ENCODE results near the gene RAD51B. TPM values are rescaled to one million over a fixed set of nuclear protein-coding genes. Genes with fewer than 3 reads are reported as not detected.

Gene RAD51B
- total RNA-seq, 1 experiment from 2014 or later, result 23.3 TPM

GRCh38 chr14:68345738-68346137 lies 526.2 kb downstream of the RAD51B start:
- no peak for DNase-seq (ENCODE audit: low spot score)
- Histone ChIP-seq H3K4me1 (ENCODE audit: insufficient read depth, low read length, poor library complexity, severe bottlenecking) (peaks cover 36% of the 10 kb centered on the region), H3K4me3 (ENCODE audit: low read depth, low read length, poor library complexity, severe bottlenecking) (no peak overlapping the region), H3K27ac (ENCODE audit: low read depth, low read length, poor library complexity, severe bottlenecking) (no peak overlapping the region), H3K27me3 (replicated peaks; ENCODE audit: insufficient read depth, low read depth, low read length, poor library complexity) (no peaks in the 10 kb centered on the region), H3K36me3 (ENCODE audit: insufficient read depth, low read length, poor library complexity, severe bottlenecking) (no peaks in the 10 kb centered on the region), H3K9me3 (ENCODE audit: low read depth, low read length, poor library complexity, severe bottlenecking) (no peaks in the 10 kb centered on the region)
- ChIA-PET CTCF (no interaction called here), POLR2A (ENCODE audit: low non-redundant PET) (no interaction called here)
- intact Hi-C loops (cut with micrococcal nuclease; ENCODE audit: unreplicated experiment), result no loop called here
- TF ChIP-seq CTCF (conservative IDR thresholded peaks at IDR 0.05; ENCODE audit: low read depth, low read length) (no peak), EZH2 (IDR thresholded peaks at IDR 0.05; ENCODE audit: borderline replicate concordance, low read depth, low read length, poor library complexity, severe bottlenecking) (no peak)
- no TSS peak for BruUV-seq (replicated peaks)

GRCh38 chr14:68346556-68347343 lies 527.2 kb downstream of the RAD51B start:
- TF ChIP-seq EZH2 (IDR thresholded peaks at IDR 0.05; ENCODE audit: borderline replicate concordance, low read depth, low read length, poor library complexity, severe bottlenecking), result no peak
- no peak for TF ChIP-seq CTCF (conservative IDR thresholded peaks at IDR 0.05; ENCODE audit: low read depth, low read length)
- ChIA-PET CTCF (no interaction called here), POLR2A (ENCODE audit: low non-redundant PET) (no interaction called here)
- no peak for DNase-seq (ENCODE audit: low spot score)
- Histone ChIP-seq H3K9me3 (ENCODE audit: low read depth, low read length, poor library complexity, severe bottlenecking) (no peaks in the 10 kb centered on the region), H3K4me3 (ENCODE audit: low read depth, low read length, poor library complexity, severe bottlenecking) (no peak overlapping the region), H3K4me1 (ENCODE audit: insufficient read depth, low read length, poor library complexity, severe bottlenecking) (peaks cover 32% of the 10 kb centered on the region), H3K36me3 (ENCODE audit: insufficient read depth, low read length, poor library complexity, severe bottlenecking) (no peaks in the 10 kb centered on the region), H3K27ac (ENCODE audit: low read depth, low read length, poor library complexity, severe bottlenecking) (no peak overlapping the region), H3K27me3 (replicated peaks; ENCODE audit: insufficient read depth, low read depth, low read length, poor library complexity) (no peaks in the 10 kb centered on the region)
- BruUV-seq (replicated peaks), result no TSS peak
- intact Hi-C loops (cut with micrococcal nuclease; ENCODE audit: unreplicated experiment), result no loop called here

- no TSS peak for BruUV-seq (replicated peaks)
- Histone ChIP-seq H3K36me3 (ENCODE audit: insufficient read depth, low read length, poor library complexity, severe bottlenecking) (no peaks in the 10 kb centered on the region), H3K27me3 (replicated peaks; ENCODE audit: insufficient read depth, low read depth, low read length, poor library complexity) (no peaks in the 10 kb centered on the region), H3K4me3 (ENCODE audit: low read depth, low read length, poor library complexity, severe bottlenecking) (no peak overlapping the region), H3K9me3 (ENCODE audit: low read depth, low read length, poor library complexity, severe bottlenecking) (no peaks in the 10 kb centered on the region), H3K4me1 (ENCODE audit: insufficient read depth, low read length, poor library complexity, severe bottlenecking) (peaks cover 20% of the 10 kb centered on the region), H3K27ac (ENCODE audit: low read depth, low read length, poor library complexity, severe bottlenecking) (no peak overlapping the region)
- intact Hi-C loops (cut with micrococcal nuclease; ENCODE audit: unreplicated experiment), result loop anchor here (5.0 kb wide), 1 partner anchor 437 kb away; no protein-coding TSS in a partner anchor
- no peak for TF ChIP-seq CTCF (conservative IDR thresholded peaks at IDR 0.05; ENCODE audit: low read depth, low read length)
- no peak for TF ChIP-seq EZH2 (IDR thresholded peaks at IDR 0.05; ENCODE audit: borderline replicate concordance, low read depth, low read length, poor library complexity, severe bottlenecking)
- peak; percentile 94 for DNase-seq (ENCODE audit: low spot score)
- ChIA-PET CTCF (no interaction called here), POLR2A (ENCODE audit: low non-redundant PET) (interaction anchor here (0.7 kb wide), 1 partner anchor 13 kb away, joined by 3 read pairs; no protein-coding TSS in a partner anchor)
Measured at GRCh38 chr14:68349900-68350629, 530.5 kb downstream of the RAD51B start.

Measured in A673 (cell line).